ENCODE measurements around the gene OSMR. TPM values are rescaled to one million over a fixed set of nuclear protein-coding genes. Genes with fewer than 3 reads are reported as not detected.

The OSMR gene
- total RNA-seq (2014; rRNA removed; shearing (Covaris generic)), result 7.7 and 21.3 TPM in 2 replicates

DNA sequence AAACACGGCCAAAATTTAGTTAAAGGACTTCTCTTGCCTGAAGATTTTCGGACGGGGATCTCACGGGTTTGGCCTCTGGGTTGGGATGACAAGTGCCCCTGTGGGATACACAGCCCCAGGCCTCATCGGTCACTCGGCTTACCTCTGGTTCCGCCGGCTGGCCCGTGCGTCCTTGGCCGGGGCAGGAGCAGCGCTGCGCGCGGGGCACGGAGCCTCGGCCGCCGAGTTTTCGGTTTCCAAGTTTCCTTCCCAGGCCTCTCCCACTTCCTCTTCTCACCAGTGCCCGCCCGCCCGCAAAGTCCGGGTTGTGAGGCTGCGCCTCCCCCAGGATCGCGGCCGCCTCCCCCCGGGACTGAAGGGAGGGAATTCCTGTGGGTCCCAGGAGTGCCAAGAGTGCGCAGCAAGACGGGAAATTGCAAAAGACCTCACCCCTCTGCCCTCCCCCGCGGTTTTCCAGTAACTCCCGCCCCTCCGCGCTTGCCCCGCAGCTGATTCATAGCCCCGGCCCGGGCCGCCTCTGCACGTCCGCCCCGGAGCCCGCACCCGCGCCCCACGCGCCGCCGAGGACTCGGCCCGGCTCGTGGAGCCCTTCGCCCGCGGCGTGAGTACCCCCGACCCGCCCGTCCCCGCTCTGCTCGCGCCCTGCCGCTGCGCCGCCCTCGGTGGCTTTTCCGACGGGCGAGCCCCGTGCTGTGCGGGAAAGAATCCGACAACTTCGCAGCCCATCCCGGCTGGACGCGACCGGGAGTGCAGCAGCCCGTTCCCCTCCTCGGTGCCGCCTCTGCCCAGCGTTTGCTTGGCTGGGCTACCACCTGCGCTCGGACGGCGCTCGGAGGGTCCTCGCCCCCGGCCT lies at the start of gene OSMR:
TSS of gene OSMR (plus strand) at position 487 of the 853 bp plus-strand sequence. CDS start 23,033 bp downstream, outside the sequence.
- DNase-seq (ENCODE audit: low read depth), result peak; percentile 92

DNA sequence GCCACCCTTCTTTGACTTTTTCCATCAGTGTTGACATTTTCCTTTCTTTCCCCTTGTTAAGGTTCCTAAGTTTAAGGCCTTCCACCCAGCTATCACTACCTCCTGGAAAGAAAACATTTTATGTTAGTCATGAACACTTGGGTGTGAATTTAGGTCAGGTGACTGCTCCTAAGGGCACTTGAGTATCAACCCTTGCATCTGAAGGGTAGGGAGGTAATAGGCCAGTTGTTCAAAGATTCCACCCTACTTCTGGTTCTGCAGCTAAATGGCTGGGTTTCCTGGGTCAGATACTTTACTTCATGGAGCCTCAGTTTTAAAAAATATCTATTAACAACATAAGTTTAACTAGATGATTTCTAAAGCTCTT lies 49.1 kb upstream of the OSMR start:
- DNase-seq (ENCODE audit: low read depth), result peak; percentile 54

DNA sequence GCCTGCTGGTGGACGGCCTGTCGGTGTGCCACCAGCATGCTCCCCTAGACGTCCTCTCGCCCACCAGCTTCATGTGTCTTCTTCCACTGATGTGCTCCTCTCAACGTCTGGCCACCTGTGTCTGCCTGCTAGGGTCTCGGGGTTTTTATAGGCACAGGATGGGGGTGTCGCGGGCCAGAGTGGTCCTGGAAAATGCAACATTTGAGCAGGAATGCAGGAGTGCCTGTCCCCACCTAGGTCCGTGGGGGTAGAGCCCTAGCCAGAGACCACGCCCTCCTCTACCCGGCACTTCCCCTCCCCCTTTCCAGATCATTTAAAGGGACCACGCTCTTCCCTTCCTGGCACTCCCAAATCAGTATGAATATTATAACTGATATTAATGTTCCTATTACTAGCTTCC lies 48.0 kb upstream of the OSMR start:
- DNase-seq (ENCODE audit: low read depth), result no peak

DNA sequence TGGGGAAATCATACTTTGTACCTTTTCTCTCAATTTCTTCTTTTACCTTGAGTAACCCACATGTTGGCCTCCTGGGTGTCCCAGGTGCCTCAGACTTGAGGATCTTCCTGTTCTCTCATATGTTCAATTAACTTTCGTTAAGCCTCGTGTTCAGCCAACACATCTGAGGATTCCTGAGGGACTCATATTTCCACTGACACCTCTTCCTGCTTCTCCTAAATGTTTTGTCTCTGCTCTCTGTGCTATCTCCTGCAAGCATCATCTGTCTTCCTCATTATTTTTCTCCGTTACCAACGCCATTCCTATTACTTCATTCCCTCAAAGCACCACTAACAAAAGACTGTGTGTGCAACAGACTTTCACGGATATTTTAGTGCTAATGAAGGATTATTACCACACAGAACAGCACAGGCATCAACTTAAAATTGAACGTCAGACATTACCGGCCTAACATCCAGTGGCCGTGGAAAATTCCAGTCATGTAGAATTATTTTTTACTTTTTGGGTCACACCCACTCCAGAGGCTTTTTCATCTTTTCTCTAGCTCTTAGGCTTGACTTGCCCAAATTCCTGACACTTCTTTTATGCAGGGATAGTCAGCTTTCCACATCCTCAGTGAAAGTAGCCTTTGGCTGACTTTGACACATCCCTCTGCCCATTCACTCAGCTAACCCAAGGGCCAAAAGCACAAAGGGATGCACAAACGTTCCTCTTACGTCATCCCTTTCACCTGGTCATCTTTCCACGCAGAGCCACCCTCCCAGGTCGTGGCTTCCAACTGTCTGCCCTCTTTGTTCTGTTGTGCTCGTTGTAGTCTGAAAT lies 46.0 kb upstream of the OSMR start:
- no peak for DNase-seq (ENCODE audit: low read depth)

DNA sequence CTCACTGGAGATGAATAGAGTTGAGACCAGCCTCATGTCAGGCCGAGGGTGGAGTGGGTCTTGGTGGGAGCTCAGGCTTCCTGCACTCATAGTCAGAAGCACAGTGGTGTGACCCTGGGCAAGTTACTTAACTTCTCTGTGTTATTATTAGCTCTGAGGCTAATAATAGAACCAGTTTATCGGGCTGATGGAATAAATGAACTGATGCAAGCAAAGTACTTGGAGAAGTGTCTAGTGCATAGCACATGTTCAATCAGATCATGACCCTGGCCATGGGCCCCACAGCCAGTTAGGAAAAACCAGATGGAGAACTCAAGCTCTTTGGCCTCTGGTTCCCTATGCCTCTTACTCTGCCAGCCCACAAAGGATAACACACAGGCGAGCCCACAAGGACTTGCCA lies 45.3 kb upstream of the OSMR start:
- no peak for DNase-seq (ENCODE audit: low read depth)

DNA sequence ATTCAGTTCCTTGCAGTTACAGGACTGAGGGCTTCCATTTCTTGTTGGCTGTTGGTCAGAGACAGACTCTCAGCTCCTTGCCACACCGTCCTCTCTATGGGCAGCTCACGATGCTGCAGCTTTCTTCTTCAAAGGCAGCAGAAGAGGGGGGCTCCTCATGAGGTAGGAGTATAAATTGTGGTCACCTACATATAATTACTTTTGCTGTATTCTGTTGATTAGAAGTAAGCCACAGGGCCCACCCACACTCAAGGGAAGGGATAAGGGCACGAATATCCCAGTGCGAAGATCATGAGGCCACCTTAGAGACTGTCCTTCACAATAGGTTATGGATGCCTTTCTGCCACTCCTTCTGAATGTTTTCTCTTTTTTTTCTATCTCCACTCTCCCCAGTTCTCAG lies 43.7 kb upstream of the OSMR start:
- DNase-seq (ENCODE audit: low read depth), result no peak

DNA sequence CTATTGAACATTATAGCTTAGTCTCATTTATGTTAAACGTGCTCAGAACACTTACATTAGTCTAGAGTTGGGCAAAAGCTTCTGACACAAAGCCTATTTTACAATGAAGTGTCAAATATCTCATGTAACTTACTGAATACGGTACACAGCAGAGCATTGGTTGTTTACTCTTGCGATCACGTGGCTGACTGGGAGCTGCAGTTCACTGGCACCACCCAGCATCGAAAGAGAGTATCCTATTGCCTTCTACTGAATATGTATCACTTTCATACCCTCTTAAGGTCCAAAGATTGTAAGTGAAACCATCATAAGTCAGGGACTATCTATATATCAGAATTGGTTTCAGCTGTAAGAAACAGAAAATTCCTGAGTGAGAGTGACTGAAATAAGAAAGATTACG lies 42.6 kb upstream of the OSMR start:
- DNase-seq (ENCODE audit: low read depth), result no peak

DNA sequence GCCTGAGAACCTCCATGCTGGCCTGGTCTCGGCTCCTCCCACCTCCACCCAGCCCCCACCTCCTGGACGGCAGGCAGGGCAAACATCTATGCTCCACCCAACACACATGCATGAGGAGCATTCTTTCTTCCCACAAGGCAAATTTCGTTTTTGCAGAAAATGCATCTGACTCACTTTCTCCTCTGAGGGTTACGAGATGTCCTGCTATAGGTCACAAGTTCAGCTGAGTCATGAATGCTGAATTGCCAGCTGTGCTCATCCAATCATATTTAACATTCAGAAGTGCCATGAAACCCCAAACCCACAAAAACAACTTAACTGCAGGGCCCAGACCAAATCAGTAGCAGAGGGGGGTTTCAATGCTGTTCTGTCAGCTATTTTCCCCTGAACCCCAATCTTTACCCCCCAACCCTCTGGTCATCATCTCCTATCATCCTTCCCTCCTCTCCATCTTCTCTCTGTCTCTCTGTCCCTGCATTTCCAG lies 39.0 kb upstream of the OSMR start:
- peak; percentile 99 for DNase-seq (ENCODE audit: low read depth)

DNA sequence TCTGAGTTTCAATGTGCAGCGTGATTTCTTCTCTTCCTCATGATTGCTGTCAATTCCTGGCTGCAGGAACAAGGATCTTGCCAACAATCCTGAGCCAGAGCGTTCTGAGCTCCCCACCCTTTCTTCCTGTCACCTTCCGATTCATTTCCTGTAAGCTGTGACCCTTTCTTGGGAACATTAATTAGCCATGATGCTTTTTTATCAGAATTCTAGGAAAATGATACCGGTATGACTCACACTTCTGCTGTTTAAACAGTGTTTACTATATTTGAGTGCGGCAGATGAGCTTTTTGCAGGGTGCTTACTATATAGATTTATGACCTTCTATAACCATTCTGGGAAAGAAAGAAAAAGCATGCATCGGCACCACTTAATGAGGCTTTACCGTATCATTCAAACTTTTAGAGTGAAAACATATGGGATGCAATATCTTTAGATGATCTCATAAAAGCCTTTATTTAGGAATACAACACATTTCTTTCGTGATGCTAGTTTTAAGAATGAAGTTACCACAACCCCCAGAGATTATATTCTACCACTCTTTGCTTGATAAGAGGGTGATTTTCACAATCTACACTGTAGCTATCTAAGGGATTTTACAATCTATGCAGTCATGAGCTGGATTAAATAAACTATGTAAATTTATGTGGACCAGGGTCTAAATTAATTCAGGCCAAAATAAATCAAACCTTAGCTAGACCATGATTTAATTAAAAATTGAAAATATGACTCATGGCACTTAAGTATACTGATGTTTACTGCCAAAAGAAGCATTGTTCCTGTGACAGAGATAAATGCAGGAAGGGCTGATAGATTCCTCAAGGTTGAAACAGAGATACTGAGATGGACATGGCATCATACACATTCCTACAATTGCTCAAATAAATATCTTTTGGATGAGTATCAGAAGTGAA lies 38.0 kb upstream of the OSMR start:
- peak; percentile 79 for DNase-seq (ENCODE audit: low read depth)

DNA sequence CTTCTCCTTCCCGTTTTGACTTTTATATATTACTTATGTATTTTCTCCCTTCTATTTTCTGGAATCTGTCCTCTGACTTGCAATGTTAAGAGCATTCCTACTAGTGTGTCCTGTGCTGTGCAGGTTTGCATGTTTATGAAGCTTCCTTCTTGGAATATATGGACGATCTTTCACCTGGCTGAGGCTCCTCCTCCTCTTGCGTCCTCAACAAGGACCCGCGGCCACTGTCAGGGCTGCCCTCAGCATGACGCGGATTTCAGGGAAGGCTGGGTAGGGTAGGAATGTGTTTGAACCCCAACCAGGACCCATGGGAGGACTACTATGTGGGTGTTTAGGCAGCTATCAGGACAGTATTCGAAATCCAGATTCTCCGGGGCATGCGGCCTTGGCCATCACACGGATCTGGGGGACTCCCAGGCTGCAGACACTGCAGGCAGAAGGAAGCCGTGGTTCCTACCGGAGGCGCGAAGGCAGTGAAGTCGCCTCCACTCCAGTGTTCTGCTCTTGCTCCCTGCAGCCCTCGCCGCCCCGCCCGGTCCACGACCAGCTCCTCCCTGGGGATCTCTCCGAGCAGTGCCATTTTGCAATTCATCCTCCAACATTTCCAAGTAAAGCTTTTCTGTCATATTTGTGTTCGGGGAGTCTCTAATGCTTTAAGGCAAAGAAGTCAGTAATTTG lies 37.0 kb upstream of the OSMR start:
- no peak for DNase-seq (ENCODE audit: low read depth)

DNA sequence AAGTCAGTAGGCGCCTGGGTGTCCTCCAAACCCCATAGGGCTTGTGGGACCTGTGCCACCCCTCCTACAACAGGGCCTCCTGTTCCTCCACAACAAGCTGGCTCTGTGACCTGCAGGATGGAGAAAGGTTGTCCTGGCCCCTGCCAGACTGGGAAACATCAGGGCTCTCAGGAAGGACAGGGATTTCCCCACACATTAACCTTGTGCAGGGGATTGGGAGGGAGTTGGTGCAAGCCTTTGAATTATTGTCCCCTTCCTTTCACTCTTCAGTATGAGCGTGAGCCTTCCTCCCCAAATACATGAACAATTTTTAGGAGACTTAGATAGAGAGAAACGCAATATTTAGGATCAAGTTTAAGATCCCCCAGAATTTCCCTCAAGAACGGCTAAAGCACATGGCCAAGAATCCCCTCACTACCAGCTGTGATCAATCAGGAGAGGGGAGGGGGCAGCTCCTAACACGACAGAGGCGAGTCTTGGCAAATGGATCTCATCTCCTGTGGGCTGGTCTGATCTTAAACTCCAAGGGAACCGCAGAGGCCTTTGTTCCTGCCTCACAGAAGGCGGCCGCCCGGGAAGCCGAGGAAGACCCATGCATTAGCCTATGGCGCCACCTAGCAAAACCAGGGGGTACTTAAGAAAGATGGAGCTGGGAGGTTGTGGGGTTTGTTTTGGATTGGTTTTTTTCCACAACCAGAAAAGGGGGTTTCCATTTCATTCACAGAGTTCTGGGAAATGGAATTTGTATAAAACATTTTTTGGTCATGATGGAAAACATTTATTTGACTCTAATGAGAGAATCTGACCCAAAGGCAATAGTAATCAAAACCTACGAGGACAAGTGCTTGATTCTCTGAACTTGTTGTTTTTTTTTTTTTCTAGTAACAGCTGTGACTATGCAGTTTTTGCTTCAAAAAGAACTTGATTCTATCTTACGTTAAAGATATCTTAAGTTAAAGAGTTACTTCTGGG lies 36.1 kb upstream of the OSMR start:
- DNase-seq (ENCODE audit: low read depth), result peak; percentile 87

DNA sequence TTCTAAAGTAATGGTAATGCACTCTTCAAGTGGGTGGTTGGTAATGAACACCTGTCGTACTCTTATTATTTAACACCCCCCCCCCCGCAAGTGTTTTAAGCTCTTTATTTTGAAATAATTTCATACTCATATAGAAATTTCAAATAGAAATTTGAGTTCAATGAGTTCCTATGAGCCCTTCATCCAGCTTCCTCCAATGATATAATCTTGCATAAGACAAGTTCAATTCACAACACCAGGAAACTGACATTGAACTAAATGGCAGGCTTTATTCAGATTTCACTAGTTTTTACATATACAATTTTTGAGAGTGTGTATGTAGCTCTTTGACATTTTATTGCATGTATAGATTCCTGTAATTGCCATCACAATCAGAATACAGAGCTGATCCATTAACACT lies 30.9 kb upstream of the OSMR start:
- no peak for DNase-seq (ENCODE audit: low read depth)

DNA sequence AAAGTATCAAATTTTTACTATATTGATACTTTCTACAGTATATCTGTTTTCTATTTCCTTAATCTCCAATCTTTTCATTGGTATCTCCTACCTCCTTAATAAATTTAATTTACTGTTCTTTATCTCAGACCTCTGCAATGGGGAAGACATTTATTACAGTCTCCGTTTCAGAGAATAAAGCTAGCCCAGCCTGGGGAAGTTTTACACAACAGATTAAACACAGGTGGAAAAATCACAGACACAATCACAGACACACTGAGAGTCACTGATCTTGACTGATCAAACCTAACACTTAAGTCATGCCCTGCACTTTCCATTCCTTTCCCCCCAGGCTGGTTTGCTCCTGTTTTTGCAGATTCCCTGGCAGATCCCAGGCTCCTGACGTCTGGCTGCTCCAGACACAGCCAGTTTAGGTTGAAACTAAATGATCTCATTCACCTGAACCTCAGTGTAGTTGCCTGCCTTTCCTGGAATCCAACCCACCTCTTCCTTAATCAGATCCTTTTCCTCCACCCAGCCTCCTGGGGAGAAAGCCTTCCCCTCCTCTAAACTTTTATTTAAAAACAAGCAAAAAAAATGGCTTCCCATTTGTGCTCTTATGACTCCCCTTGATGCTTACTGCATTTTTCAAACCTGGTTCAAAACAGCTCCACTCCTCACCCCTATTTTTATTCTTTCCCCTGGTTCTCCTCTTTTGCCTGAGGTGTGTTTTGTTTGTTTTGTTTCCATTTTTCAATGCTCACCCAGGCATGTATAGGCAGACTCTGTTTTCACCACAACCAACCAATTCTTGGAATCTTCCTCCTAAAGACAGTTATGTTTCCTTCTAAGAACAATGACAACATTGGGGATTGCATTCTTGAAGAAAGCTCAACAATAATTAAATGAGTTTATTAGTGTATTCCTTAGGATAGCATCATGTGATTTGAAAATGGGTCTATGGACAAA lies 29.5 kb upstream of the OSMR start:
- DNase-seq (ENCODE audit: low read depth), result peak; percentile 10

DNA sequence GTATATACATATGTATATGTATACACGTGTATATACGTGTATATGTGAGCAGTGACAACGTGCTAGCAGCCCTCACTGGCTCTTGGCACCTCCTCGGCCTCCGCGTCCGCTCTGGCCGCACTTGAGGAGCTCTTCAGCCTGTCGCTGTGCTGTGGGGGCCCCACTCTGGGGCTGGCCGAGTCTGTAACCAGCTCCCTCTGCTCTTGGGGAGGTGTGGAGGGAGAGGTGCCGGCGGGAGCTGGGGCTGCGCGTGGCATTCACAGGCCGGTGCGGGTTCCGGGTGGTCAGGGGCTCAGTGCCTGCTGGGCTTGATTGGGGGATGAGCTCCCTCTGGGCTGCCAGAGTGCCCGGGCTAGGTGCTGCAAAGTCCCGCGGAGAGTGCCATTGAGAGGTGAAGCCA lies 24.1 kb upstream of the OSMR start:
- DNase-seq (ENCODE audit: low read depth), result no peak

DNA sequence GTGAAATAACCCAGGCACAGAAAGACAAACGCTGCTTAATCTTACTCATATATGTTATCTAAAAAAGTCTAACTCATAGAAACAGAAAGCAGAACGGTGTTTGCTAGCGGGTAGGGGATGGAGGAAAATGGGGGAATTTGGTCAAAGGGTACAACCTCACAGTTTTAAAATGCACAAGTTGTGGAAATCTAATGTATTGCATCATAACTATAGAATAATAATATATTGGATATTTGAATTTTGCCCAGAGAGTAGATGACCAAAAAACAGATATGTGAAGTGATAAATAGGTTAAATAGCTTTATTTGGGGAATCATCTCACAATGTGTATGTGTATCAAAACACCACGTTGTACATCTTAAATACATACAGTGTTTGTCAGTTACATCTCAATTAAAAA lies 22.3 kb upstream of the OSMR start:
- no peak for DNase-seq (ENCODE audit: low read depth)

DNA sequence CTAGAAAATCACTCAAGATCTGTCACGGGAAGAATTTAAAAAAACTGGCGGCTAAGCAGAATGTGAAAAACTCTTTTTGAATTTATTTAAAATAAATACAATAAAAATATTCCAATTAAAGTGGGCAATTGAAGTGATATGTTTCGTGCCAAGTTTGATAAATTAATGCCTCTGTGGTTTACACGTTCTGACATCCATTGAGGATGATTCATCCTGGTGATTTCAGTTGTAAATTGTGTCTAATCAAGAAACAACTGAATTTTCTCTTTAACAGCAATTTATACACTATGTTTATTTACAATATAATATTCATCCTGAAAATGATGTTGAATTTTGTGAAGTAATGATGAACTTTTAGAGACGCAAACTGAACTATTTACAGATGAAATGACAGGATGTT lies 21.0 kb upstream of the OSMR start:
- peak; percentile 48 for DNase-seq (ENCODE audit: low read depth)

DNA sequence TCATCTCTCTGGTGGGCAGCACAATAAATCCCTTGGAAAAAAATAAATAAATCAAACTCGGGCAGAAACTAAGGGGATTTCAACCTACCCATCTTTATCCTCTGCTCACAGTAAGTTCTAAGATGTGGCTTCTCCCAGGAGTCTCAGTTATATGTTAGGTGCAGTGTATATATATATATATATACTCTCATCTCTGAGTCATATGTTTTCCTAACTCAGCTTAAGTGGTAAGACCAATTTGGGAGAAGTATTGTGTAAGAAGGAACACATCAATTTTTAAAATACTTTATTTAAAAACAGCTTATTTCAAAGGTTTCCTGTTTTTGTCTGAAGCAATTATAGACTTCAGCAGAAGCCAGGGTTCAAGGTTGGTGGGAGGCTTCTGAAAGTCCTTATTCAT lies 20.3 kb upstream of the OSMR start:
- DNase-seq (ENCODE audit: low read depth), result no peak

DNA sequence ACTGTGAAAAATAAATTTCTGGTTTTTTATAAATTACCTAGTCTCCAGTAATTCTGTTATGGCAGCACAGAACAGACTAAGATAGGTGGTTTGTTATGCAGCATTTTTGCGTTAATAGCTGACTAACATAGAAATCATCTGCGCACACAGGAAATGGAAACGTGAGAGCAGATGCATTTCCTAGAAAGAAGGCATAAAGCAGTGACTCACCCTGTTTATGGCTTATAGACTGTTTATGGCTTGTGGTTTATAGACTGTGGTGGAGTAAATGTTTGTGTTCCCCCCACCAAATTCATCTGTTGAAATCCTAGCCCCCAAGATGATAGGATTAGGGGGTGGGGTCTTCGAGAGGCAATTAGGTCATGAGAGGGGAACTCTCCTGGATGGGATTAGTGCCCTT lies 18.3 kb upstream of the OSMR start:
- peak; percentile 56 for DNase-seq (ENCODE audit: low read depth)

DNA sequence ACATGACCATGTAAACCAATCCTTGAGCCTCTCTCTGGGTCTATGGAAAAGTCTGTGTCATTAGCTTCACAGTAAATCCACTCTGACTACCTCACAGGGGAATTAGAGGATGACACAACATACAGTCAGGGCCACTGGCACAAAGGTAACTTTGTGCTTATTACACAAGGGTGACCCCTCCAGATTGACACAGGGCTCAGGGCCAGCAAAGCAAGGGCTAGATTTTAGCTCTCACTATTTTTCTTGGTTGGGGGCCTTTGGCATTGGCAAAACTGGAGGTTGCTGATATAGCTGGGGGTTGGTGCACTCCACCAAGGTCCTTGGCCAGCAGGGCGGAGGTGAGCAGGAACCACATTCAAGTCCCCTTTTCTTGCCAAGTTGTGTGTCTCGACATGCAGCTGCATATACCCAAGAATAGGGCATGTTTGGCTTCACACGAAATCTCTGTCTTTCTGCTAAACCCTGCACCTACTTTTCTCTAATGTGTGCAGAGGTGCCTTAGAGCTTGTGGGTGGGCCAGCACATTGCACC lies 15.2 kb upstream of the OSMR start:
- DNase-seq (ENCODE audit: low read depth), result peak; percentile 70
